Measurements from ENCODE around the gene ZCCHC7. TPM values are rescaled to one million over a fixed set of nuclear protein-coding genes. Genes with fewer than 3 reads are reported as not detected.

Gene ZCCHC7
- total and polyA plus RNA-seq, 2 of the 8 experiments (the other 6 are each of a cell fraction or from before 2014, with no cell fraction given) = 12.2 to 27.5 TPM

DNA sequence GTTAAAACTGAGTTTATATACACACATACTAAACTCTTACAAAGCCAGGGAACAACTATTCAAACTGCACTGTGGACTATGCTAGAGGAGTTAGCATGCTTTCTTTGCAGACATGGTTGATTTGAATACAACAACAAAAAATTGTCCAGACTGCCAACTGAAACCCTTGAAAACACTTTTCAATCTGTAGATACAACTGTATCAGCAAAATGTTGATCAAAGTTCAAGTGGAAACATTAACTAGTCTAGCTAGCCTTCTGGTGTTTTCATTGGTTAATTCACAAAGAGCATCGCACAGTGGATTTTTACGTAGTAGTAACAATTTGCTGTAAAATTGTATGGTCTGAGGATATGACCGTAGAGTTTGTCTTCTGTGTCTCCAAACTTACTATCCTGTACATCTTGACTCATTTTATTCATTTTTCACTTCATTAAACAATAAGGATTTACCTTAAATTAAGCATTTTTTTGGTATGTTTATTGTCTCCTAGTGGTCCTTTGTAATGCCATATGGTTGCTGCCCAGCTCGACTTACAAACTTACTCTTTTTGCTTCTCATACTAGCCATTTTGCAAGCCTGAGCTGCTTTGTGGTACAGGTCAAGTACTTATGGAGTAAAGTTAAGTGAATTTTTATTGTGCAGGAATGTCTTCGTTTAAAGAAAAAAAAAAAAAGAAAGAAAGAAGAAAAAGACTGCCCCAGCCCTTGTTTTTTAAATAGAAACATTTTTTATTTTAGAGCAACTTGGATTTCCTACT lies 123.4 kb downstream of the ZCCHC7 start:
- no peak overlapping the region for H4K91ac ChIP-seq (replicated peaks; ENCODE audit: insufficient read length, low read length)
- DNase-seq (ENCODE audit: low read depth in 1 of 2, low spot score in 2 of 2) (no peak), FAIRE-seq (peak; percentile 60)
- H3K9me3 ChIP-seq (ENCODE audit: insufficient read depth in 2 of 2, low read depth in 1 of 2, low read length in 1 of 2) = no peaks in the 10 kb centered on the region
- H3K23ac ChIP-seq (ENCODE audit: insufficient read length) = no peak overlapping the region
- no peak overlapping the region for H4K5ac ChIP-seq (ENCODE audit: insufficient read length, low read depth, low read length)
- no peak overlapping the region for H2BK5ac ChIP-seq (ENCODE audit: low read depth, low read length)
- ChIA-PET POLR2A (ENCODE audit: partially characterized antibody) (interaction anchor here (0.5 kb wide), 1 partner anchor 69 kb away, joined by 3 read pairs; no protein-coding TSS in a partner anchor), CTCF (ENCODE audit: partially characterized antibody) (interaction anchor here (0.7 to 1.0 kb wide), 2 partner anchors 17 to 339 kb away, joined by 3 to 4 read pairs; no protein-coding TSS in a partner anchor)
- no peak overlapping the region for H3K18ac ChIP-seq (ENCODE audit: extremely low read depth, low read length)
- H3K27ac ChIP-seq (ENCODE audit: low read depth, low read length) = no peak overlapping the region
- H2BK20ac ChIP-seq (ENCODE audit: low read length) = no peak overlapping the region
- no peak overlapping the region for H2BK12ac ChIP-seq (ENCODE audit: low read depth, low read length)
- no peaks in the 10 kb centered on the region for H3K23me2 ChIP-seq (ENCODE audit: low read depth, low read length)
- H2AK5ac ChIP-seq (ENCODE audit: low read depth, low read length) = no peak overlapping the region
- no peak overlapping the region for H4K8ac ChIP-seq (ENCODE audit: extremely low read depth, insufficient read depth, low read length)
- no peaks in the 10 kb centered on the region for H4K20me1 ChIP-seq (replicated peaks in 1 of 2; ENCODE audit: control insufficient read depth in 1 of 2, insufficient read depth in 2 of 2, low read length in 2 of 2)
- 50% methylated on average over 5 of the region's 5 CpGs; no CpG with 5 or more reads in 1 of the 2 experiments for WGBS, 2 experiments (ENCODE audit: extremely low coverage in 1 of 2, insufficient coverage in 1 of 2, insufficient read length in 1 of 2, insufficient replicate concordance in 2 of 2, low coverage in 1 of 2, low lambda C conversion rate in 2 of 2, missing lambda C conversion rate in 1 of 2)
- no peak overlapping the region for H3K56ac ChIP-seq (replicated peaks; ENCODE audit: insufficient read length, low read depth, low read length)
- no peaks in the 10 kb centered on the region for H3K27me3 ChIP-seq (replicated peaks in 1 of 4; ENCODE audit: control insufficient read depth in 3 of 4, extremely low read depth in 1 of 4, insufficient read depth in 3 of 4, low read length in 3 of 4)
- peak overlapping the region in 1 of 4 experiments; percentile 13; a peak in 2 of 7 replicates for H3K9ac ChIP-seq (replicated peaks in 1 of 4; ENCODE audit: extremely low read depth in 1 of 4, low read depth in 3 of 4, low read length in 3 of 4)
- H3K79me2 ChIP-seq (ENCODE audit: control insufficient read depth in 1 of 2, insufficient read depth in 2 of 2, low read length in 2 of 2) = peaks cover 0 to 20% of the 10 kb centered on the region in 2 experiments; a peak in 2 of 4 replicates
- peaks cover 0 to 6% (median 4%) of the 10 kb centered on the region in 4 experiments; a peak in 5 of 7 replicates for H3K4me1 ChIP-seq (replicated peaks in 1 of 4; ENCODE audit: control insufficient read depth in 3 of 4, insufficient read depth in 4 of 4, low read length in 3 of 4)
- H2BK120ac ChIP-seq (replicated peaks; ENCODE audit: low read depth, low read length) = no peak overlapping the region
- H3K79me1 ChIP-seq (ENCODE audit: low read depth, low read length) = no peaks in the 10 kb centered on the region
- H3K4ac ChIP-seq (replicated peaks; ENCODE audit: insufficient read length, low read depth, low read length) = no peak overlapping the region
- peak overlapping the region; percentile 12; the same call in 1 of the 2 replicates for H2AFZ ChIP-seq (ENCODE audit: low read length)
- H3K4me2 ChIP-seq (ENCODE audit: insufficient read depth in 1 of 2, low read depth in 2 of 2, low read length in 2 of 2) = peak overlapping the region; percentile 10 to 29; a peak in 1 of 4 replicates
- no peaks in the 10 kb centered on the region for H3K36me3 ChIP-seq (ENCODE audit: control insufficient read depth in 2 of 4, insufficient read depth in 4 of 4, low read length in 3 of 4)
- H3K14ac ChIP-seq (ENCODE audit: insufficient read length) = no peak overlapping the region
- peak overlapping the region in 1 of 4 experiments; percentile 22; a peak in 1 of 8 replicates for H3K4me3 ChIP-seq (ENCODE audit: extremely low read depth in 1 of 4, insufficient read depth in 2 of 4, low read depth in 3 of 4, low read length in 4 of 4)
- no peak overlapping the region for H2BK15ac ChIP-seq (ENCODE audit: low read length)
- TF ChIP-seq RFX5 (IDR thresholded peaks at IDR 0.05; ENCODE audit: borderline replicate concordance, low read depth, low read length) = no peak
- no peak for TF ChIP-seq JUND (IDR thresholded peaks at IDR 0.05; ENCODE audit: low read length)
- TF ChIP-seq RXRA (IDR thresholded peaks at IDR 0.05; ENCODE audit: insufficient read depth, low read depth, low read length) = no peak
- TF ChIP-seq CBX8 (IDR thresholded peaks at IDR 0.05; ENCODE audit: borderline replicate concordance, low read depth, low read length) = no peak
- TF ChIP-seq, protein P1, sequence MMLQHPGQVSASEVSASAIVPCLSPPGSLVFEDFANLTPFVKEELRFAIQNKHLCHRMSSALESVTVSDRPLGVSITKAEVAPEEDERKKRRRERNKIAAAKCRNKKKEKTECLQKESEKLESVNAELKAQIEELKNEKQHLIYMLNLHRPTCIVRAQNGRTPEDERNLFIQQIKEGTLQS (IDR thresholded peaks at IDR 0.05; ENCODE audit: insufficient read depth, low read depth, low read length) = no peak
- TF ChIP-seq SRF (IDR thresholded peaks at IDR 0.05; ENCODE audit: low read depth, low read length) = no peak
- no peak for TF ChIP-seq RBBP5 (IDR thresholded peaks at IDR 0.05; ENCODE audit: borderline replicate concordance, low read depth, low read length)
- no peak for TF ChIP-seq POLR2AphosphoS5 (IDR thresholded peaks at IDR 0.05; ENCODE audit: low read depth, low read length)
- no peak for TF ChIP-seq HDAC2 (IDR thresholded peaks at IDR 0.05; ENCODE audit: borderline replicate concordance in 1 of 2, low read depth in 2 of 2, low read length in 2 of 2)
- TF ChIP-seq BRCA1 (IDR thresholded peaks at IDR 0.05; ENCODE audit: low read depth, low read length) = no peak
- no peak for TF ChIP-seq CBX5 (IDR thresholded peaks at IDR 0.05; ENCODE audit: low read depth, low read length)
